Hepatocyte (in vitro differentiated cells): Measurements from ENCODE around the gene SURF2.

Experiments
- EZH2 ChIP-seq: fragments of 200-600 bp; sonication (generic); IDR thresholded peaks from 2 replicates; pipeline ENCODE4 v1.6.1; 2016; ENCODE audit warnings: antibody characterized with exemption, mild to moderate bottlenecking, borderline replicate concordance
- TF ChIP-seq, protein P1 (sequence below): fragments of 200-600 bp; sonication (generic); IDR thresholded peaks from 2 replicates; pipeline ENCODE4 v1.5.1; 2016; ENCODE audit warnings: antibody characterized with exemption, mild to moderate bottlenecking; ENCODE audit not compliant: poor library complexity

DNA sequence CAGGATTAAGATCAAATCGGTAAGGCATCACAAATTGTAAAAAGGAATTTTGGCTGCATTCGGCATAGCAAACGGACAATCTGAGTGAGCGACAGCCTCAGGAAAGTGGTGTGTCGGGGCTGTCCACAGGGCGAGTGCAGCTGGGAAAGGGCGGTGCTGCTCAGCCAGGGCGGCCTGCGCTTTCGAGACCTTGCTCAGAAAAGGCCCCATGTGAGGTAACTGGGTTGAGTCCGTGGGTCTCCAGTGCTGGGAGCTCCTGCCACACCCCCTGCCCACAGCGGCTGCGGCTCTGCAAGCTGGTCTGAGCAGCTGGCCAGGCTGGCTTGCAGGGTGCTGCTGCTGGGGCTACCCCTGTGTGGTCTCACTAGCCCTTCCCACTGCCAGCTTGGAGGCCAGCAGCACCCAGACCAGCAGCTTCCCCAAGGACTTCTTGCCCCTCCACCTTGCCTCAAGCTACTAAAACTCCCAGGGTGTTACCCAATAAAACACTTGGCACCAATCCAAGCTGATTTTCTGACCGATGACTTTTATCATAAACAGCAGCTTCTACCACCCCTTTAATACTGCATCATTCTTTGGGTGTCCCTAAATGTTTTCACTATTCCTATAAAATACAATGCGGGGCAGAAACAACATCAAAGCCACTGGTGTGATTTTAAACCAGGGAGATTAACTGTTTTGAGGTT, 6.2 kb downstream of the SURF2 start:
- TF ChIP-seq, protein P1, sequence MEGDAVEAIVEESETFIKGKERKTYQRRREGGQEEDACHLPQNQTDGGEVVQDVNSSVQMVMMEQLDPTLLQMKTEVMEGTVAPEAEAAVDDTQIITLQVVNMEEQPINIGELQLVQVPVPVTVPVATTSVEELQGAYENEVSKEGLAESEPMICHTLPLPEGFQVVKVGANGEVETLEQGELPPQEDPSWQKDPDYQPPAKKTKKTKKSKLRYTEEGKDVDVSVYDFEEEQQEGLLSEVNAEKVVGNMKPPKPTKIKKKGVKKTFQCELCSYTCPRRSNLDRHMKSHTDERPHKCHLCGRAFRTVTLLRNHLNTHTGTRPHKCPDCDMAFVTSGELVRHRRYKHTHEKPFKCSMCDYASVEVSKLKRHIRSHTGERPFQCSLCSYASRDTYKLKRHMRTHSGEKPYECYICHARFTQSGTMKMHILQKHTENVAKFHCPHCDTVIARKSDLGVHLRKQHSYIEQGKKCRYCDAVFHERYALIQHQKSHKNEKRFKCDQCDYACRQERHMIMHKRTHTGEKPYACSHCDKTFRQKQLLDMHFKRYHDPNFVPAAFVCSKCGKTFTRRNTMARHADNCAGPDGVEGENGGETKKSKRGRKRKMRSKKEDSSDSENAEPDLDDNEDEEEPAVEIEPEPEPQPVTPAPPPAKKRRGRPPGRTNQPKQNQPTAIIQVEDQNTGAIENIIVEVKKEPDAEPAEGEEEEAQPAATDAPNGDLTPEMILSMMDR = no peak
- no peak for TF ChIP-seq EZH2
